Measurements from ENCODE around the gene ADGRD2.

ADGRD2 gene

DNA sequence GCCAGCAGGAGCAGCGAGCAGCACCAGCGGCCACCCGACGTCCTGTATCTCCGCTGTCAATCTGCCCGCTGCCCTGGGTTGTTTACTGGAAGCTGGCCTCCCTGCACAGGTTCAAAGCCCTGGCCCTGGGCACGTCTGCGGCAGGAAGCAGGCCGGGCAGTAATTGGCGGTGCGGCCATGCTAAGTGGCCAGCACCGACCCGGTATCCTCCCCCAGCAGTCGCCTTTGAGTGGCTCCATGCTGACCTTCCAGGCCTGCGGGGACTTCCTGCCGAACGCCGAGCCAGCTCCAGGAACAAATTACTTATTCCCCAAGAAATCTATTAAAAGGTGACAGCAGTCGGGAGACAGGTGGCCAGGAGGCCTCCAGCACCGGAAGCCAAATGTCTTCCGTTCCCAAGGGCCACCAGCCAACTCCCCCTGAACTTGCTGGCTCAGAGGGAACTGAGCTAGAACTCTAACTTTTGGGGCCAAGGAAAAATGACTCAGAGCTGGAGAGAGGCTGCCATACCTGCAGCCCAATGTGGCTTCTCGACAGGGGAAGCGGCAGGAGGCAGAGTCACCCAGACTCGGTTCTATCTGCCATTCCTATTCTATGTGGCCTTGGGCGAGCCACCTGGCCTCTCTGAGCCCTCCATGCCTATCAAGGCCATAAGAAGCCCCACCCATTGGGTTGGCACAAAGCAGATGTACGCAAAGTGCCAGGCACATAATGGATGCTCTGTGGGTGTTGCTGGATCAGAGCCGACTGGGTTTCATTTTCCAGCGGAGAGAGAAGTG lies 21.3 kb upstream of the ADGRD2 start:
- DNase-seq (ENCODE audit: low read depth, low spot score) = no peak
- H3K27ac ChIP-seq = no peak overlapping the region

DNA sequence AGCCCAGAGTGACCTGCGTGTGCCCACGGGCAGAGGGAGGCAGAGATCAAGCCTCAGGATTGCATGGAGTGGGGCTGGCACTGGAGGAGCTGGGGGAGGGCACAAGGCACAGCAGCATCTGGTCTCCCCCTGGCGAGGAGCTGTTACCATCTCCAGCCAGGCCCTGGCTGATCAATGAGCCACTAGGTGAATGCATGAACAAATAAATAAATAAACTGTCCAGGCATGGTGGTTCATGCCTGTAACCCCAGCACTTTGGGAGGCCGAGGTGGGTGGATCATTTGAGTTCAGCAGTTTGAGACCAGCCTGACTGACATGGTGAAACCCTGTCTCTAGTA lies 20.8 kb upstream of the ADGRD2 start:
- no peak for DNase-seq (ENCODE audit: low read depth, low spot score)
- no peak overlapping the region for H3K27ac ChIP-seq

DNA sequence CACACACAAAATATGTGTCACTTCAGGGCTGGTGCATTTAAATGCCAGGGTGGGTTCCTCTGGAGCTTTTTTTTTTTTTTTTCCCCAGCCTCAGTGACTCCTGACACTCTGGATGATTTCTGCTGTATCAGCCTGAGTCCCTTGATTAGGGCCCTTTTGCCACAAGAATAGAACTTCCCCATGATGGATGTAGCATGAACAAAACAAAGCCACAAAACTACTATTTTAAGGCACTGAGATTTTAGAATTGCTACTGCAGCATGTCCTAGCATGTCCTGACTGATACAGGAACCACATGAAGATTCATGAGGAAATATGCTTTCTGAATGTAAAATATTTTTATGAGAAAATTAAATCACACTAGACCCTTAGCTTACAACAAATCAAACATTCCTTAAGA lies 13.9 kb upstream of the ADGRD2 start:
- no peak for DNase-seq (ENCODE audit: low read depth, low spot score)
- peak overlapping the region; percentile 32 for H3K27ac ChIP-seq

DNA sequence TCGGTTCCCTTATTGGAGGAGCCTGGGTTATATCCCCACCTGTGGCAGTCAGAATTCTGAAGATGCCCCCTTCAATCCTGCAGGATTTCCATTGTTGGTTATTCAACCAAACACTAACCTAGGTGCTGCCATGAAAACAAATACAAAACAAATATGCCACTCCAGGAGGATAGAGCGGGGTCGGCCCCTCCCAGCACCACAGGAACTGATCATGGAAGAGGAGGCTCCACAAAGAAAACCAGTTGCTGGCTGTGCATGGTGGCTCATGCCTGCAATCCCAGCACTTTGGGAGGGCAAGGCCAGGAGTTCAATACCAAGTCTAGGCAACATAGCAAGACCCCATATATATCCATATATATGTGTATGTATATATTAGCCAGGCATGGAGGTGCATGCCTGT lies 13.2 kb upstream of the ADGRD2 start:
- no peak overlapping the region for H3K27ac ChIP-seq
- no peak for DNase-seq (ENCODE audit: low read depth, low spot score)

DNA sequence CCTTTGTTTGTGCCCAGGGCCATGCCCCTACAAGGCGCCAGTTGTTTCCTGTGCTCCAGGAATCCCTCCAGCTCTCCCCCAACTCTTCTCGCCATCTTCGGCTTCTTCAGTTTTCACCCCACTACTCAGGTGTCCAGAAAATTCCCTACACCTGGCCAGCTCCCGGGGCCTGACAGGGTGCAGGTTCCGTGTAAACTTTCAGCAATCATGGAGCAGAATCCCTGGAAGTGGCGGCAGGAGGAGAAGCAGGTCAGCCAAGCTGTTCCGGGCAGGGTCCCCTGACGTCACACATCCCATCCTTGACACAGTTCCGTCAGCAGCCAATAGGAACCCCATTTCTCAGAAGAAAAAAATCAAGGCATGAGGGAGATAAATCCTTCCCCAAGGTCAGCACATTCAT lies 12.2 kb upstream of the ADGRD2 start:
- DNase-seq (ENCODE audit: low read depth, low spot score) = no peak

DNA sequence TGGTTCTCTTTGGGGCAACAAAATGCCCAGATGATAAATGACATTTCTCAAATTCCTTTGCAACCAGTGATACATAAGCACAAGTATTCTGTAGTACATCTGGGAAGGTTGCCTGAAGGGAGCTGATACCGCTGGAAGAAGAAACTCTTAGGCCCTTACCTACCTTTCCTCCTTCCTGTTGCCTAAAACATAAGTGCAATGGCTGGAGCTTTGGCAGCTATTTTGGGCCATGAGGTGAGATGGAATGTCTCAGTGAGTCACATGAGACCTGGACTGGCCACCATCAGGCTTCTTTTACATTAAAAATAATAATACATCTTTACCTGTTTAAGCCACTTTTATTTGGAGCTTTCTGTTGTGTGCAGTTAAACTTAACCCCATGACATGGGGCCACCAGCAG lies 11.2 kb upstream of the ADGRD2 start:
- DNase-seq (ENCODE audit: low read depth, low spot score) = no peak
- H3K27ac ChIP-seq = no peak overlapping the region

More for the DNA sequence above, 12.2 kb upstream of the ADGRD2 start:
- H3K27ac ChIP-seq = no peak overlapping the region

DNA sequence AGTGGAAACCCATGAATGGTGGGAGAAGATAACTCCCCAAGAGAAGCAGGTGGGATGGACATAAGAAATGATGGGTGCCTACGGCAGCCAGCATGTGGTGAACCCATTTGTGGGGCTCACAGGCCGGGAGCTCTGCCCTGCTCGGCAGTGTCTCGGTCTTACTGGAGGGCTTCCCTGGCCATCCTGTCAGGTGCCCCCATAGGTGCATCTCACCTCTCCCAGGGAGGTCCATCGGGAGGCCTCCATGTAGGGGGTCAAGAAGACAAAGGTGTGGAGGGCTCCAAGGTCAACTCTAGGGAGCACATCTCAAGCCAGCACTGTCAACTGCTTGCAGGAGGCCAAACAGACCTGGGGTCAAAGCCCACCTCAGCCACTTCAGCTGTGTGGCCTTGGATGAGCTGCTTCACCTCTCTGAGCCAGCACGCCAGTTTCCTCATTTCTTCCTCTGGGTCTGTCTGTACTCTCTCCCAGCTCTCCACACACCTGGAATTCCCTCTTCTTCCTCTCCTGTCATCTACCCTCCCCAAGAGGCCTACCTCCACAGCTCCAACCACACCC lies 10.5 kb upstream of the ADGRD2 start:
- no peak for DNase-seq (ENCODE audit: low read depth, low spot score)
- no peak overlapping the region for H3K27ac ChIP-seq

DNA sequence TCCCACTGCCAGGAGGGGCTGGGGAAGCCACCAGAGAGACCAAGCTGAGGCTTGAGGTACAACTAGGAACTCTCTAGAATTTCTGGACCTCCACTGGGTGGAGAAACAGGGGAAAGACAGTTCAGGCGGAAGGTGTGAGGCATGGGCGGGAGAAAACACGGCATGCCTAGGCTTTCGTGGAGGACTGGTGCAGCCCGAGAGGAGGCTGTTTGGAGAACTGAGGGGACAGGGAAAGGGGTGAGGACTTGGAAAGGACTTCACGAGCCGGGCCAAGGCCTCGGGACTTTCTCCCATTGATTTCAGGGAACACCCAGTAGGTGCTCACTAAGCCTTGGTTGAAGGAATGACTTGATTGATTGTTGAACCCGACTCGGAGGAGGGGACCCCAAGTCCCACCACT lies 9.5 kb upstream of the ADGRD2 start:
- no peak overlapping the region for H3K27ac ChIP-seq
- no peak for DNase-seq (ENCODE audit: low read depth, low spot score)

DNA sequence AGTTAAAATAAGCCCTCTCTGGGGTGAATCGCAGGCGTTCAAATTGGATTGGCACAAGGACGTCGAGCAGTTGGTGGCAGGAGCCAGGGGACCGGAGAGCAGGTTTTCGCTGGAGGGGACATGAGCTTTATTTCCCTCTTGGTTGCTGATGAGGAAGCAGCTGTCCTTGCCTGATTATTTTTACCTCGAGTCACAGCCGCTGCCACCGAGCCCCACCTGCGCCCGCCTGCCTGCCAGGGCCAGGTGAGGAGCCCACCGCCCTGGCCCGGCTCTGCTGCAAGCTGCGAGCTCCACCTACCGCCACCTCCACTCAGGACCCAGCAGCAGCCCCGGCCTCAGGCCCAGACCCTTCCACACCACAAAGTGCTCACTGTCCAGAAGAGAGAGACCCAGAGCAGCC lies 9.0 kb upstream of the ADGRD2 start:
- no peak overlapping the region for H3K27ac ChIP-seq
- DNase-seq (ENCODE audit: low read depth, low spot score) = no peak

DNA sequence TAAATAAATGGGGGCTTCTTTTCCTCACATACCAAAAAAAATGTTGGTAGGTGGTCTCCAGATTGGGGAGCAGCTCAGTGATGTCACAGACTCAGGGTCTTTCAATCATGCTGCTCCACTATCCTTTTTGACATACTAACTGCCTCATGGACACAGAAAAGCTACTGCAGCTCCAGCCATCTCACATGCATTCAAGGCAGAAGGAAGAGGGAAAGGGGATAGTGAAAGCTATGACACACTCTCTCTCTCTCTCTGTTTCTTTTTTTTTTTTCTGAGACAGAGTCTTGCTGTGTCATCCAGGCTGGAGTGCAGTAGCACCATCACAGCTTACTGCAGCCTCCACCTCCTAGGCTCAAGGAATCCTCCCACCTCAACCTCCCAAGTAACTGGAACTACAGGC lies 7.9 kb upstream of the ADGRD2 start:
- no peak for DNase-seq (ENCODE audit: low read depth, low spot score)
- H3K27ac ChIP-seq = no peak overlapping the region

DNA sequence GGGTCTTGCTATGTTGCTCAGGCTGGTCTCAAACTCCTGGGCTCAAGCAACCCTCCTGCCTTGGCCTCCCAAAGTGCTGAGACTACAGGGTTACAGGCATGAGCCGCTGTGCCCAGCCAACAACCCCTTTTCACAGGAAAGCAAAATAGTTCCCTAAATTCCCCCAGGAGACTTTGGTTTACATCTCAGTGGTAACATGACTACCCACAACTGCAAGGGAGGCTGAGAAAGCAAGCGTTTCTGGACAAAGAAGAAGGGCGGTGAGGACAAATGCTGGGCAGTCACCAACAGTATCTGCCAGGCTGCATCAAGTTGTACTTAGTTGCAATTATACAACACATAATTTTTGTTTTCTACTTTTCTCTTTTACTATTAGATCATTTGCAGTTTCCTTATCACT lies 7.4 kb upstream of the ADGRD2 start:
- H3K27ac ChIP-seq = no peak overlapping the region
- DNase-seq (ENCODE audit: low read depth, low spot score) = no peak

DNA sequence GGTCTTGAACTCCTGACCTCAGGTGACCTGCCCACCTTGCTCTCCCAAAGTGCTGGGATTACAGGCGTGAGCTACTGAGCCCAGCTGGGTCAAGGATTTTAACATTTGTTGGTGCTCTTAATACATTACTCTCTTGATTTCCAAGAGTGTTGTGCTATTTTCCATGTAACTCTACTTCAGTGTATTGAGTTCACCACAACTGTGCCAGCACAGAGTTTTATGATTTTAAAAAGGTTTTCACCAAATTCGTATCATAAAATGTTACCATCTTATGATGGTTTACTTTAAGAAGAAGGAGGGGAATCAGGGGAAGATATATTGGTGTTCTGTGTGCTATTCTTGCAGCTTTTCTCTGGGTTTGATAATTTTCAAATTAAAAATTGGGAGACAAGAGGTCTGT lies 6.6 kb upstream of the ADGRD2 start:
- no peak for DNase-seq (ENCODE audit: low read depth, low spot score)
- H3K27ac ChIP-seq = peak overlapping the region; percentile 81

DNA sequence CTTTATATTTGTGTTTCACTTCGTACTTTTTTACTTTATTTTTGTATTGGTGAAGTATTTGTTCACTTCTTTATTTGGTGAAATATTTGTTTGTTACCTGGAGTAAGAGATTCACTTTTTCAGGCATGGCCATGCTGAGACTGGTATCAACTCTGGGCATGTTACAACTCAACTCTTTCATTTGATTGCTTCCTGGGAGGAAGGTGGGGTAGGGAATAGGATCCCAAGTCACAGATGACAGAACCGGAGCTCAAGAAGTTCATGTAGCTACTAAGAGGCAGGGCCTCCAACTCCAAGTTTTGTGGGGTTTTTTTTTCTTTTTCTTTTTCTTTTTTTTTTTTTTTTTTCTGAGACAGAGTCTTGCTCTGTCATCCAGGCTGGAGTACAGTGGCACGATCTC lies 6.1 kb upstream of the ADGRD2 start:
- no peak for DNase-seq (ENCODE audit: low read depth, low spot score)
- H3K27ac ChIP-seq = peak overlapping the region; percentile 81

DNA sequence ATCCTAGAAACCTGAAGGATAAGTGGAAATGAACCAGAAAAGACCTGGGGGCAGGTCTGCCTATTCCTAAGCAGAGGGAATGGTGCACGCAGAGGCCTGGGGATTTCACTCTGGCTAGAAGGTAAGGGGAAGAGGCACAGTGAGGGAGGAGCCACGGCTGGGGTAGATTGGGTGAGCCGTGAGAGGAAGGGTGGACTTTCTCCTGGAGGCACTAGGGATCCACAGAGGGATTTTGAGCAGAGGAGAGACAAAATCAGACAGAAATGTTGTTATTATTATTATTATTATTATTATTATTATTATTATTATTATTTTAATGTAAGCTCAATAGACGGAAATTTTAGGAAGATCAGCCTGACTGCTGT lies 3.0 kb upstream of the ADGRD2 start:
- no peak for DNase-seq (ENCODE audit: low read depth, low spot score)
- H3K27ac ChIP-seq = peak overlapping the region; percentile 71

DNA sequence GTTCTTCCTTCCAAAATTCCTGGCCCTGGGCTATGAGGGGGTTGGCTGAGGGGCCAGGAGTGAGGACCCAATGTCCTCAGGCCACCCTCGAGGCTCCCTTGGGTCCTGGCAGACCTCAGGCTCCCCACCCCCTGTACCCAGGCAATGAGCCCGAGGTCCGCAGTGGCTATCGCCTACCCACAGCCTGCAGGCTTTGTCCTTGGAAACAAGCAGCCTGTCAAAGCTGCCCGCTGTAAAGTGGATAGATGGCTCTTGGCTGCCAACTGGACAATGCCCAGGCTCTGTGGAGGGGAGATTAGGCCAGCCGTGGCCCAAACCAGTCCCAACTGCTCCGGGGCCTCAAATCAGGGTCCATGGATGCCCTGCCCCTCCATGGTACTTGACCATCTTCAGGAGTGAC lies 2.2 kb upstream of the ADGRD2 start:
- H3K27ac ChIP-seq = peak overlapping the region; percentile 71
- no peak for DNase-seq (ENCODE audit: low read depth, low spot score)

DNA sequence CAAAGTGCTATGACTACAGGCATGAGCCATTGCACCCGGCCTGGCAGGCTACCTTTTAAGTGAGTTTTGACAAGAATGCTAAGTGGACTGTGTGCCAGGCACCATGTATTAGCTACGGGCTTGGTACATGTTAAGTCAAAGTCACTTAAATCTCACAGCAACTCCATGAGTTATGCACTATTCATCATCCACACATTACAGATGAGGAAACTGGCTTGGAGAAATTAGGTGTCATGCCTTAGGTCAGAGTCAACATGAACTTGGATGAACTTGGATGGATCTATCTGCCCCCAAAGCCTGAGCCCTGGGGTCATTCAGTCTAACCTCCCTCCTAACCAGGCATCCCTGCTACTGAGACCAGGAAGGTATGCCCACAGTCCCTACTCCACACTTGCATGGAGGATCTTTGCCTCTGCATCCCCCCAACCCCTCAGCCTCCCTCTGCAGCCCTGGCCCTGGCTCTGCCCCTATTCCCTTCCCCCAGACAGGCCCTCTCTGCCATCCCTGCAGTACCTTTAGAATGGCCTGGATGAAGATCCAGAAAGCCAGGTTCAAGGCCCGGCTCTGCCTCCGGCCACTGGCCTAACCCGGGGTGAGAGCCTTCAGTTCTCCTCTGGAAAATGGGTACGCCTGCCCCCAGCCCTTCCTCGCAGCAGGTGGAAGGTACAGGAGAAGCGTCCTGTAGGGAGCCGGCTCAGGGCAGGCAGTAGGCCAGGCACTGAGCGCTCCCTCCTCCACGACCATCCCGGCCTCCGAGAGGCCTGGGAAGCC lies 685 bp upstream of the ADGRD2 start:
- H3K27ac ChIP-seq = peak overlapping the region; percentile 61
- no peak for DNase-seq (ENCODE audit: low read depth, low spot score)

DNA sequence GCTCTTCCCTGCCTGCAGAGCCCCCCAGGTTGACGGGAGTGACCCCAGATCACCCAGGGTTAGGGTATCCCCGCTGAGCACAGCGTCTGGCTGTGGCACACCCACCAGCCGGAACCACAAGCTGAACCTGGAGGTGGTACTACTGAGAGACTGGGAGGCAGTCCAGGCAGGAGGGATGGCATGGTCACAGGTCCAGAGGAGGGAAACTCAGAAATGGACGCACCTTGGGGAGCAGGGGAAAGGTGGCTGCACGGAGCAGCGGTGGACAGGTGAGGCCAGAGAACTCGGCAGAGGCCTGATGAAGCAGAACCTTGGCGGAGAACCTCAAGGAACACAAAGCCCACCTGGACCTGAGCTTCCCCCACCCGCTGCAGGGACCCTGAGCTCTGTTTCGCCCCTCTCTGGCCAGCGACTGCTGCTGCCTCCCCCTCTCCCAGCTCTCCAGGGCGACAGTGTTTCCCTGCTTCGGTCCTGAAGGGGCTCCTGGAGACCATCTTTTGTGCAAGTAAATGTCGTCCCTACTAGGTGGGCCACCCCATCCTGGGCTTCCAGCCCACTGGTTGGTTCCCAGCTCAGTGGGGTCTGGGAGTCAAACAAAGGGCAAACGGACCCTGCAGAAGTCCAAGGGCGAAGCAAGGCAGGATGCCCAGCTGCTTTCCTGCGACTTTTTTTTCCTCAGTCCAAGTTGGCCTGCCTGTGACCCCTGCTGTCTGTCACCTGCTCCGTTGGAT lies 845 bp downstream of the ADGRD2 start:
- H3K27ac ChIP-seq = no peak overlapping the region
- no peak for DNase-seq (ENCODE audit: low read depth, low spot score)

DNA sequence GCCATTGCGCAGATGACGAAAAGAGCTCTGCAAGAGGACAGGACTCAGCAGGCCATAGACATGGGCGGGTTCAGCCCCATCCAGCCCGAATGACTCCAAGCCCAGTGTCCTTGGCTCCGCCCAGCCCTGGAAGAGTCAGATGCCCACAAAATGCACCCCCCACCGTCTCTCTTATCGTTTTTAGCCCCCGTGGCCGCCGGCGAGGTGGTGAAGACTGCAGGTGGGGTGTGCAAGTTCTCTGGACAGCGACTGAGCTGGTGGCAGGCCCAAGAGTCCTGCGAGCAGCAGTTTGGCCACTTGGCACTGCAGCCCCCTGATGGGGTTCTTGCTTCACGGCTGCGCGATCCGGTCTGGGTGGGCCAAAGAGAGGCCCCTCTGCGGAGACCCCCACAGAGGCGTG lies 2.1 kb downstream of the ADGRD2 start:
- H3K27ac ChIP-seq = no peak overlapping the region
- DNase-seq (ENCODE audit: low read depth, low spot score) = no peak

DNA sequence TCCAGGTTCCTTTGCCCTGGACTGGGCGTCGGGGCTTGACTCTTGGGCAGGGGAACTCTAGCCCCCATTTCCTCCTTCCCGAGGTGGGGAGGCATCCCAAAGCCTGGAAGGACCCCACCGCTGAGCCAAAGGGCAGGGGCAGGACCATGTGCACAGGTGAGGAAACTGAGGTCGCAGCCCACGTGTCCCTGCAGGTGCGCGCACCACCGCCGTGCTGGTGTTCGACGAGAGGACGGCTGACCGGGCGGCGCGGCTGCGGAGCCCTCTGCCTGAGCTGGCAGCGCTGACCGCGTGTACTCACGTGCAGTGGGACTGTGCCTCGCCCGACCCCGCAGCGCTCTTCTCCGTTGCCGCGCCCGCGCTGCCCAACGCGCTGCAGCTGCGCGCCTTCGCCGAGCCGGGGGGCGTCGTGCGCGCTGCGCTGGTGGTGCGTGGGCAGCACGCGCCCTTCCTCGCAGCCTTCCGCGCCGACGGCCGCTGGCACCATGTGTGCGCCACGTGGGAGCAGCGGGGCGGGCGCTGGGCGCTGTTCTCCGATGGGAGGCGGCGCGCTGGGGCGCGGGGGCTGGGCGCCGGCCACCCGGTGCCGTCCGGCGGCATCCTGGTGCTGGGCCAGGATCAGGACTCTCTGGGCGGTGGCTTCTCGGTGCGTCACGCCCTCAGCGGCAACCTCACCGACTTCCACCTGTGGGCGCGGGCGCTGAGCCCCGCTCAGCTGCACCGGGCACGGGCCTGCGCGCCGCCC lies 2.8 kb downstream of the ADGRD2 start:
- no peak for DNase-seq (ENCODE audit: low read depth, low spot score)
- H3K27ac ChIP-seq = no peak overlapping the region

DNA sequence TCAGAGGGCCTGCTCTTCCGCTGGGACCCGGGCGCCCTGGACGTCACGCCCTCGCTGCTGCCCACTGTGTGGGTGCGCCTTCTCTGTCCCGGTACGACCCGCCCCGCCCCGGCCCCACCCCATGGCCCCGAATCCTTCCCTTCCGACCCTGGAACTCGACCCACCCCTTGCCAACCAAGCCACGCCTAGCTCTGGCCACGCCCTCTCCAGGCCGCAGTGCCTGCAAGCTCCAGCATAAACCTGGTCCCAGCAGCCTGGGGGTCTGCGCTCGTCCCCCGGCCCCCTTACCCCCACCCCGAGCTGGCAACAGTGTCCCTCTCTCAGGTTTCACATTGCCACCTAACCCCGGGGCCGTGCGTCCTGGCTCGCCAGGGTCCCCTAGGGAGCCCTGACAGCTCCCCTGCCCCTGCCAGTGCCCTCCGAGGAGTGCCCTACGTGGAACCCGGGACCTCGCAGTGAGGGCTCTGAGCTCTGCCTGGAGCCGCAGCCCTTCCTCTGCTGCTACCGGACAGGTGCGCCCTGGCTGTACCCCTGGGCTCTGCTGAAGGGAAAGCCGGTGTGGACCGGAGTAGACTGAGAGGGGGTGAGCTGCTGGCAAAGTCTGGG lies 3.4 kb downstream of the ADGRD2 start:
- no peak for DNase-seq (ENCODE audit: low read depth, low spot score)
- no peak overlapping the region for H3K27ac ChIP-seq
